ENCODE data around the gene KIF22.
"Not testable (repeated sequence)": the region's sequence is repeated elsewhere in the genome, so short reads cannot be mapped to it uniquely, and the experiment has no call there.

Gene KIF22

GRCh38 chr16:29815032-29815721, 24.6 kb downstream of the KIF22 start:
- peak; percentile 35 for DNase-seq (ENCODE audit: low spot score)

- peak; percentile 100 for DNase-seq (ENCODE audit: low spot score)
Measured at GRCh38 chr16:29815793-29816693, 25.5 kb downstream of the KIF22 start, which contains the start of gene PAGR1. Gene PAGR1 (plus strand): TSS chr16:29816152. CDS start chr16:29816526, 374 bp downstream.

GRCh38 chr16:29816694-29817441, 26.3 kb downstream of the KIF22 start:
- DNase-seq (ENCODE audit: low spot score): peak; percentile 38

- no peak for DNase-seq (ENCODE audit: low spot score)
Measured at GRCh38 chr16:29818082-29818481, 27.5 kb downstream of the KIF22 start.

GRCh38 chr16:29819506-29819905, 29.0 kb downstream of the KIF22 start:
- DNase-seq (ENCODE audit: low spot score): no peak

- DNase-seq (ENCODE audit: low spot score): peak; percentile 55
Measured at GRCh38 chr16:29820271-29820701, 29.7 kb downstream of the KIF22 start, which contains the start of gene MVP. Gene MVP (plus strand): TSS chr16:29820462. CDS start chr16:29830550, 10,088 bp downstream.

GRCh38 chr16:29820730-29821642, 30.4 kb downstream of the KIF22 start:
- peak; percentile 62 for DNase-seq (ENCODE audit: low spot score)

- no peak for DNase-seq (ENCODE audit: low spot score)
Measured at GRCh38 chr16:29821643-29822115, 31.1 kb downstream of the KIF22 start.

GRCh38 chr16:29824589-29825144, 34.1 kb downstream of the KIF22 start:
- DNase-seq (ENCODE audit: low spot score): no peak

GRCh38 chr16:29825145-29826044, 34.8 kb downstream of the KIF22 start:
- peak; percentile 51 for DNase-seq (ENCODE audit: low spot score)

GRCh38 chr16:29826342-29826695, 35.8 kb downstream of the KIF22 start:
- DNase-seq (ENCODE audit: low spot score): no peak

- no peak for DNase-seq (ENCODE audit: low spot score)
Measured at GRCh38 chr16:29830774-29831173, 40.2 kb downstream of the KIF22 start.

GRCh38 chr16:29831490-29831889, 40.9 kb downstream of the KIF22 start:
- no peak for DNase-seq (ENCODE audit: low spot score)

- DNase-seq (ENCODE audit: low spot score): not testable (repeated sequence)
Measured at GRCh38 chr16:29833219-29833618, 42.7 kb downstream of the KIF22 start.

GRCh38 chr16:29834079-29834478, 43.5 kb downstream of the KIF22 start:
- DNase-seq (ENCODE audit: low spot score): no peak

- no peak for DNase-seq (ENCODE audit: low spot score)
Measured at GRCh38 chr16:29835926-29836325, 45.4 kb downstream of the KIF22 start.

- DNase-seq (ENCODE audit: low spot score): no peak
Measured at GRCh38 chr16:29836623-29837022, 46.1 kb downstream of the KIF22 start.

GRCh38 chr16:29837841-29838240, 47.3 kb downstream of the KIF22 start:
- no peak for DNase-seq (ENCODE audit: low spot score)

- DNase-seq (ENCODE audit: low spot score): no peak
Measured at GRCh38 chr16:29839822-29840221, 49.3 kb downstream of the KIF22 start.

- DNase-seq (ENCODE audit: low spot score): no peak
Measured at GRCh38 chr16:29840240-29840639, 49.7 kb downstream of the KIF22 start.
